Measurements from ENCODE around the gene NAA38.

Gene NAA38

GRCh38 chr17:7887482-7888183 is 30.3 kb upstream of the NAA38 start (continued):
- TF ChIP-seq, protein P1, sequence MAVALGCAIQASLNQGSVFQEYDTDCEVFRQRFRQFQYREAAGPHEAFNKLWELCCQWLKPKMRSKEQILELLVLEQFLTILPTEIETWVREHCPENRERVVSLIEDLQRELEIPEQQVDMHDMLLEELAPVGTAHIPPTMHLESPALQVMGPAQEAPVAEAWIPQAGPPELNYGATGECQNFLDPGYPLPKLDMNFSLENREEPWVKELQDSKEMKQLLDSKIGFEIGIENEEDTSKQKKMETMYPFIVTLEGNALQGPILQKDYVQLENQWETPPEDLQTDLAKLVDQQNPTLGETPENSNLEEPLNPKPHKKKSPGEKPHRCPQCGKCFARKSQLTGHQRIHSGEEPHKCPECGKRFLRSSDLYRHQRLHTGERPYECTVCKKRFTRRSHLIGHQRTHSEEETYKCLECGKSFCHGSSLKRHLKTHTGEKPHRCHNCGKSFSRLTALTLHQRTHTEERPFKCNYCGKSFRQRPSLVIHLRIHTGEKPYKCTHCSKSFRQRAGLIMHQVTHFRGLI (tag by site-specific recombination; IDR thresholded peaks at IDR 0.05), result no peak
- TF ChIP-seq ZNF112 (tag by site-specific recombination; IDR thresholded peaks at IDR 0.05) (no peak), ZBTB48 (tag by site-specific recombination; IDR thresholded peaks at IDR 0.05) (peak; percentile 95), ZNF530 (tag by site-specific recombination; IDR thresholded peaks at IDR 0.05; ENCODE audit: low read depth) (no peak), GLIS1 (tag by site-specific recombination; IDR thresholded peaks at IDR 0.05) (peak; percentile 81), ZNF24 (tag by site-specific recombination; IDR thresholded peaks at IDR 0.05) (0 out of 2 replicates have a peak, but pooled peaks have one; percentile 36), KLF1 (tag by site-specific recombination; IDR thresholded peaks at IDR 0.05) (peak; percentile 61; the same call in 1 of the 2 replicates), ZNF223 (tag by site-specific recombination; IDR thresholded peaks at IDR 0.05) (no peak; the same call in 1 of the 2 replicates), GLI2 (tag by site-specific recombination; IDR thresholded peaks at IDR 0.05; ENCODE audit: borderline replicate concordance, low read depth) (no peak), ZNF132 (tag by site-specific recombination; IDR thresholded peaks at IDR 0.05; ENCODE audit: borderline replicate concordance) (no peak), ZNF211 (tag by site-specific recombination; IDR thresholded peaks at IDR 0.05; ENCODE audit: low read depth) (no peak), ZNF660 (tag by site-specific recombination; IDR thresholded peaks at IDR 0.05) (0 out of 2 replicates have a peak, but pooled peaks have one; percentile 26), ZNF394 (tag by site-specific recombination; IDR thresholded peaks at IDR 0.05; ENCODE audit: borderline replicate concordance) (no peak), HOXD13 (CRISPR knock-in tag; IDR thresholded peaks at IDR 0.05; ENCODE audit: borderline replicate concordance) (no peak), ZNF629 (tag by site-specific recombination; IDR thresholded peaks at IDR 0.05) (peak; percentile 54), ZSCAN30 (tag by site-specific recombination; IDR thresholded peaks at IDR 0.05) (peak; percentile 90), ZNF791 (tag by site-specific recombination; IDR thresholded peaks at IDR 0.05) (no peak), ZNF514 (tag by site-specific recombination; IDR thresholded peaks at IDR 0.05) (no peak), ZSCAN23 (tag by site-specific recombination; IDR thresholded peaks at IDR 0.05) (no peak), ZNF19 (tag by site-specific recombination; IDR thresholded peaks at IDR 0.05; ENCODE audit: low read depth) (no peak), PRDM1 (tag by site-specific recombination; IDR thresholded peaks at IDR 0.05) (peak; percentile 57; the same call in 1 of the 2 replicates), ZNF830 (tag by site-specific recombination; IDR thresholded peaks at IDR 0.05; ENCODE audit: low read depth) (no peak), ZNF558 (tag by site-specific recombination; IDR thresholded peaks at IDR 0.05) (no peak), TCF7L2 (IDR thresholded peaks at IDR 0.05; ENCODE audit: borderline replicate concordance, low read depth, low read length) (no peak), HOXA7 (CRISPR knock-in tag; IDR thresholded peaks at IDR 0.05; ENCODE audit: borderline replicate concordance) (no peak), ZNF404 (tag by site-specific recombination; IDR thresholded peaks at IDR 0.05) (no peak), ZNF2 (tag by site-specific recombination; IDR thresholded peaks at IDR 0.05) (peak; percentile 89; the same call in 1 of the 2 replicates), SCRT2 (tag by site-specific recombination; IDR thresholded peaks at IDR 0.05) (no peak), ZBTB10 (tag by site-specific recombination; IDR thresholded peaks at IDR 0.05) (peak; percentile 58; the same call in 1 of the 2 replicates), ZNF76 (tag by site-specific recombination; IDR thresholded peaks at IDR 0.05; ENCODE audit: borderline replicate concordance, low read depth) (no peak; the same call in 1 of the 2 replicates)
- TF ChIP-seq, protein P2, sequence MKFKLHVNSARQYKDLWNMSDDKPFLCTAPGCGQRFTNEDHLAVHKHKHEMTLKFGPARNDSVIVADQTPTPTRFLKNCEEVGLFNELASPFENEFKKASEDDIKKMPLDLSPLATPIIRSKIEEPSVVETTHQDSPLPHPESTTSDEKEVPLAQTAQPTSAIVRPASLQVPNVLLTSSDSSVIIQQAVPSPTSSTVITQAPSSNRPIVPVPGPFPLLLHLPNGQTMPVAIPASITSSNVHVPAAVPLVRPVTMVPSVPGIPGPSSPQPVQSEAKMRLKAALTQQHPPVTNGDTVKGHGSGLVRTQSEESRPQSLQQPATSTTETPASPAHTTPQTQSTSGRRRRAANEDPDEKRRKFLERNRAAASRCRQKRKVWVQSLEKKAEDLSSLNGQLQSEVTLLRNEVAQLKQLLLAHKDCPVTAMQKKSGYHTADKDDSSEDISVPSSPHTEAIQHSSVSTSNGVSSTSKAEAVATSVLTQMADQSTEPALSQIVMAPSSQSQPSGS (tag by site-specific recombination; IDR thresholded peaks at IDR 0.05; ENCODE audit: low read depth), result no peak
- TF ChIP-seq, protein P3, sequence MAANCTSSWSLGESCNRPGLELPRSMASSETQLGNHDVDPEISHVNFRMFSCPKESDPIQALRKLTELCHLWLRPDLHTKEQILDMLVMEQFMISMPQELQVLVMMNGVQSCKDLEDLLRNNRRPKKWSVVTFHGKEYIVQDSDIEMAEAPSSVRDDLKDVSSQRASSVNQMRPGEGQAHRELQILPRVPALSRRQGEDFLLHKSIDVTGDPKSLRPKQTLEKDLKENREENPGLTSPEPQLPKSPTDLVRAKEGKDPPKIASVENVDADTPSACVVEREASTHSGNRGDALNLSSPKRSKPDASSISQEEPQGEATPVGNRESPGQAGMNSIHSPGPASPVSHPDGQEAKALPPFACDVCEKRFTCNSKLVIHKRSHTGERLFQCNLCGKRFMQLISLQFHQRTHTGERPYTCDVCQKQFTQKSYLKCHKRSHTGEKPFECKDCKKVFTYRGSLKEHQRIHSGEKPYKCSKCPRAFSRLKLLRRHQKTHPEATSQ (tag by site-specific recombination; IDR thresholded peaks at IDR 0.05), result no peak
- TF ChIP-seq, protein P4, sequence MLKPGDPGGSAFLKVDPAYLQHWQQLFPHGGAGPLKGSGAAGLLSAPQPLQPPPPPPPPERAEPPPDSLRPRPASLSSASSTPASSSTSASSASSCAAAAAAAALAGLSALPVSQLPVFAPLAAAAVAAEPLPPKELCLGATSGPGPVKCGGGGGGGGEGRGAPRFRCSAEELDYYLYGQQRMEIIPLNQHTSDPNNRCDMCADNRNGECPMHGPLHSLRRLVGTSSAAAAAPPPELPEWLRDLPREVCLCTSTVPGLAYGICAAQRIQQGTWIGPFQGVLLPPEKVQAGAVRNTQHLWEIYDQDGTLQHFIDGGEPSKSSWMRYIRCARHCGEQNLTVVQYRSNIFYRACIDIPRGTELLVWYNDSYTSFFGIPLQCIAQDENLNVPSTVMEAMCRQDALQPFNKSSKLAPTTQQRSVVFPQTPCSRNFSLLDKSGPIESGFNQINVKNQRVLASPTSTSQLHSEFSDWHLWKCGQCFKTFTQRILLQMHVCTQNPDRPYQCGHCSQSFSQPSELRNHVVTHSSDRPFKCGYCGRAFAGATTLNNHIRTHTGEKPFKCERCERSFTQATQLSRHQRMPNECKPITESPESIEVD (tag by site-specific recombination; IDR thresholded peaks at IDR 0.05), result peak; percentile 77

Measured in HEK293 (cell line).